GM19455 (cell line): ENCODE data around the gene SNRPD2.
"Not testable (repeated sequence)": the region's sequence is repeated elsewhere in the genome, so short reads cannot be mapped to it uniquely, and the experiment has no call there.

Experiments
- ATAC-seq: cut with Tn5 transposase; IDR thresholded peaks from one replicate; pipeline ENCODE4 v1.9.1; 2021; ENCODE audit not compliant: unreplicated experiment

The SNRPD2 gene

GRCh38 chr19:45691516-45692186 is at the start of gene SNRPD2:
SNRPD2 (minus strand) TSS chr19:45691953; CDS start chr19:45691888, 65 bp downstream.
- peak; percentile 50 for ATAC-seq

DNA sequence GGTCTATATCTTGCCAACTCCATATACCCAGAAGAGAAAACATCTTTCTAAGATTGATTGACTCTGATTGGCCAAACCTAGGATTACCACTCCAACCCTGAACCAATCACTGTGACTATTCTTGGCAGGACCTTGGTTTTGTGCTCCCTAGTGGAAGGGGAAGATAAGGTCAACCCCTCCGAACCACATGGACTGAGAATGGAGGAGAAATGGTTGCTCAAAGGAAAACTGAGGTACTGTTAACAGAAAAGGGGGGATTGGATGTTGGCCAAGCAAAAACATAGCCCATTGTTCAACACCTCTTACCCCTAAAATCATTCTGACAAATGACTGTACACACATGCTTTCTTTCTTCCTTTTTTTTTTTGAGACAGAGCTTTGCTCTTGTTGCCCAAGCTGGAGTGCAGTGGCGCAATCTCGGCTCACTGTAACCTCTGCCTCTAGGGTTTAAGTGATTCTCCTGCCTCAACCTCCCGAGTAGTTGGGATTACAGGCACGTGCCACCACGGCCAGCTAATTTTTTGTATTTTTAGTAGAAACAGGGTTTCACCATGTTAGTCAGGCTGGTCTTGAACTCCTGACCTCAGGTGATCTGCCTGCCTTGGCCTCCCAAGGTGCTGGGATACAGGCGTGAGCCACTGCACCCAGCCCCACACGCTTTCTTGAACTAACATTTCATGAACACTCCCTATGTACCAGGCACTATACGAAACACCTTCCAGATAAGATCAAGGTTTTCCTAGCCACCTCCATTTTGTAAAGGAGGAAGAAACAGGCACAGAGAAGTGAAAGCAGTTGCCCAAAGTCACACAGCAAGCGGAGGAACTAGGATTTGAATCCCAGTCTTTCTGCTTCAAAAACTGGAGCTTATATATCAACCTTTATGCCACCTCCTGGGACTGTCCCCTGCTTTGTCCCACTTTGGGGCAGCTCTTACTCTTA is 48.0 kb upstream of the SNRPD2 start:
- ATAC-seq: no peak

DNA sequence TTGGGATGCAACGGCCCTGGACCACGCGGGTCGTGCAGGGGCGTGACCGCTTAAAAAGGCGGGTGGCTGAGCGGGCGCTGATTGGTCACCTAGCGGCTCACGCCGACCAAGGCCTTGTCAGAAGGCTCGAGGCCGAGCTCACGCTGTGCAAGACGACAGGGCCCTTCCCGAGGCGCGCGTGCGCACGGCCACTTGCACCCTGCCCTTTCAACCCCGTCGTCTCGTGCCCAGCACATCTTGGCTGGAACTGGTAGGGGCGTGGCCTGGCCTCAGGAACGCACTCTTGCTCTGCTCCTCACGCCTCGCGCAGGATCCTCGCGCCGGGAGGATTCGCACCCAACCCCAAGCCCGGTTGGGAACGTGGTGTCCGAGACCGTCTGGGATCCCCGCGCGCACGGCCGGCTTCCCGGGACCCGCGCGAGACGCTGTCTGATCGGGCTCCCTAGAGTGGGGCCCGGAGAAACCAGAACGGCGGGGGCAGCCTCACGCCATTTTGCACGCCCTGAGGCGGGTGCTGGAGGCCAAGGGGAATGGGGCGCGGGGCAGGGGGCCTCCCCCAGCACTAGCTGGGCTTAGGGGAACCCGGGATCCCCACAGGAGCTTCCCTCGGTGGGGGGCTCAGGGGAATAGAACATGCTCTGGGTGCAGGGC is 41.5 kb upstream of the SNRPD2 start, which contains the start of gene MEIOSIN:
Gene MEIOSIN (plus strand): TSS at position 280 of the 651 bp plus-strand sequence. CDS start 1,938 bp downstream, outside the sequence.
- no peak for ATAC-seq

- peak; percentile 80 for ATAC-seq
These were observed 38.9 kb upstream of the SNRPD2 start, which contains the start of gene FBXO46 for GRCh38 chr19:45730368-45731288. FBXO46 (minus strand) TSS chr19:45730896; CDS start chr19:45713495, 17,401 bp downstream.

DNA sequence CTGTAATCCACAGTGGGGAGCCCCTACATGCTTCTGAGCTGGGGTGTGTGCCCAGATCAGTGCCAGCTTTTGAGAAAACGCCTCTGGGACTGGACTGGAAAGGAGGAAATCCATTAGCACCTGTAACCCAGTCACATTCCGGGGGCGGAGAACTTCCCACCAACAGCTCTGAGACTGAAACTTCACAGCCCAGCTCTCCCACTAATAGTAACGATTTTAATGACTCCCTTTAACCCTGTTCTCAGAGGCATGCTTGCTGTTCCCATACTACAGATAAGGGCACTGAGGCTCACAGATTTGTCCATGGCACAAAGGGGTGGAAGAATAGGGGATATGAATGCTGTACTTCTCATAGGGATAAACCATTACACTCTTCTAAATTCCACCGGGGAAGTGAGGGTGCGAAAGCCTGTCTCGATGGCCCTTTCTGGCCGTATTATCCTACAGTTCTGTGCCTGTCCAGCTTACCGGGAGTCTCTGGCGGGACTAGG is 38.1 kb upstream of the SNRPD2 start:
- ATAC-seq: no peak

DNA sequence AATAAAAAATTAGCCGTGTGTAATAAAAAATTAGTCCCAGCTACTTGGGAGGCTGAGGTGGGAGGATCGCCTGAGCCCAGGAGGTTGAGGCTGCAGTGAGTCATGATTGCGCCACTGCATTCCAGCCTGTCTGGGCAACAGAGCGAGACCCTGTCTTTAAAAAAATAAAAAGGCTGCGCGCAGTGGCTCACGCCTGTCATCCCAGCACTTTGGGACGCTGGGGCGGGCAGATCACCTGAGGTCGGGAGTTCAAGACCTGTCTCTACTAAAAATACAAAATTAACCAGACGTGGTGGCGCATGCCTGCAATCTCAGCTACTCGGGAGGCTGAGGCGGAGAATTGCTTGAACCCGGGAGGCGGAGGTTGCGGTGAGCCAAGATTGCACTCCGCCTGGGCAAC is 36.9 kb upstream of the SNRPD2 start:
- ATAC-seq: not testable (repeated sequence)

GRCh38 chr19:45720065-45720464 is 28.3 kb upstream of the SNRPD2 start:
- not testable (repeated sequence) for ATAC-seq

DNA sequence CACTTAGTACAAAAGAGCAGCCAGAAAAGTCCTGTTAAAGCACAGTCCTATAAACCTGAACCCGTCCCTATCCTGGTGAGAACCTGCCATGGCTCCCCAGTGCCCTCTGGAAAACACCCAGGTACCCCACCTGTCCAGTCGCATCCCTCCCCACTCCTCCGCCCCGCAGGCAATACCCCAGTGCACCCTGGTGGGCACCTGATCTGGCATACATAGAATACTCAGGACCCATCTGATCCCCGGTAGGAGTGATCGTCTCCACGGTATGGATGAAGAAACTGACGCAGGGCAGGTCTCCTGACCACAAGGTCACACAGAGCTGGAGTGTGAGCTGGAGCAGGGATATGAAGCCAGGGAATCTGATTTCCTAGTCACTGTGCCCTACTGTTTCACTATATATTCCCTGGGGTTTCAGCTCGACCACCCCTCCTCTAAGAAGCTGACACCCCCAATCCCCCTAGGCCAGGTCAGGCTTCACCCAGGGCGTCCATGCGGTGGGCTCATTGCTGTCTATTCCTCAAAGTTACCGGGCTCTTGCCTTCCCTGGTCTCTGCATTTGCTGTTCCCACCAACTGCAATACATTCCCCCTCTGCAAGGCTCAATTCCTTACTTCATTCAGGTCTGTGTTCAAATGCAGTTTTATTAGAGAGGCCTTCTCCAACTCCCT is 26.4 kb upstream of the SNRPD2 start:
- no peak for ATAC-seq

- ATAC-seq: peak; percentile 91
These were observed 25.6 kb upstream of the SNRPD2 start for GRCh38 chr19:45717131-45717982.

GRCh38 chr19:45716359-45717130 is 24.8 kb upstream of the SNRPD2 start:
- no peak for ATAC-seq

GRCh38 chr19:45715139-45715538 is 23.4 kb upstream of the SNRPD2 start:
- no peak for ATAC-seq

GRCh38 chr19:45713141-45713540 is 21.4 kb upstream of the SNRPD2 start:
- no peak for ATAC-seq

GRCh38 chr19:45712699-45713067 is 20.9 kb upstream of the SNRPD2 start:
- no peak for ATAC-seq

DNA sequence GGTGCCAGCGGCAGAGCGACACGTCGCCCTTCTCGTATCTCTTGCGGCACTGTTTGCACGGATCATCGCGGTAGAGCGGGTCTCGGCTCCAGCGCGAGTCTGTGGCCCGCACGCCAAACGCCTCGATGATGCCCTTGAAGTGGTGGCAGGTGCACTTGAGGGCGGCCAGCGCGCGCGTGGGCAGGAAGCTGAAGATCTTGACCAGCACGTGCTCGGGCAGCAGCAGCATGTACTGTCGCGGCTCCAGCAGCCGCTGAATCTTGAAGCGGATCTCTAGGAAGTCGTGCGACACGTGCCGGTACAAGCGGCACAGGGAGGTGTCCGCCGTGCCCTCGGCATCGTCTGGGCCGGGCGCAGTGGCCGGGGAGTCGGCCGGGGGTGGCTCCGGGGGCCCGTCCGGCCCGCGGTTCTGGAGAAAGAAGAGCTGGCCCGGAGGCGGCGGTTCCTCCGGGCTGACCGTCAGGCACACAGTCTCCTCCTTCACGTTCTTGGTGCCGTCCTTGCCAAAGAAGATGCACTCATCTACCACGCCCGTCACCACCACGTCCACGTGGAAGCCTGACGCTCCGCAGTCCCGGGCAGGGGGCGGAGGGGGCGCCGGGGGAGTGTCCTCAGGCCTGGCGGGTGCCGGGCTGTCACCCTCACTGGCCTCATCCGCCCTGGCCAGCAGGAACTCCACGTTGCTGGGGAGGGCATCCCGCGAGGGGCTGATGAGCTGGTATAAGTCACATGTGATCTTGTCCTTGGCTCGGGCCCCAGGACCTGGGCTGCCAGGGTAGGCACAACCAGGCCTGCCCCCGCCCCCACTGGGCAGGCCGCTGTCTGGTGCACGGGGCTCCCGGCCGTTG is 20.3 kb upstream of the SNRPD2 start:
- no peak for ATAC-seq

DNA sequence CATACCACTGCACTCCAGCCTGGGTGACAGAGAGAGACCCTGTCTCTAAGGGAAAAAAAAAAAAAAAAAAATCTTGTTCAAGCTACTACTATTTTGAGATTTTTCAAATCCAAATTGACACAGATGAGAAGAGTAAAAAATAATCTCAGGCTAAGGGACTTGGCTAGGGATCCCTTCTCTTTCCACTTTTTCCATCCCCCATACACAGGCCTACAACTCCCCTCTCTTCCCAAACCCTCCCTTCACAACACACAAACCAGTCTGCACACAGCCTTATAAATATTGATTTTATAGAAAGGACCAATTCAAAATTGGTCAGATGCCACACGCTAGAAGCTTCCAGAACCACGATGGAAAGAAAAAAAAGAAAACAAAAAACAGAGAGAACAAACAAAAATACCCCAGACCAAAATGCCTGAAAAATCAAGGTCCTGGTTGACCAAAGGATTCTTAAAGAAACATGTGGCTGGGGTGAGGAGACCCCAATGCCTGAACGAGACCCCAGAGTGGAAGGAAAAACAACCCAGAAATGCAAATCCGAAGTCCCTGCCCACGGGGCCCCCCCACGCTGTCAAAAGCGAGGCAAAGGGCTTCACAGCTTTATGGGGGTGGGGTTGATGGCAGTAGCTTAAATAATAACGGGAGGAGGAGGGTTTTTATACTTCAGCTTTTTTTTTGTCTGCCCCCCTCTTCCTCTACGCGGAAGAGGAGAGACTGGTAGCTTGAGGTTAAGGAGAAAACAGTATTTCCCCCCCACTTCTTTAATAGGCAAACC is 18.8 kb upstream of the SNRPD2 start:
- no peak for ATAC-seq

GRCh38 chr19:45705710-45706415 is 14.1 kb upstream of the SNRPD2 start:
- no peak for ATAC-seq
